HG02763 (cell line): ENCODE measurements around the gene ADAMTS17.

Source experiments
- ATAC-seq: cut with Tn5 transposase; IDR thresholded peaks from one replicate; pipeline ENCODE4 v1.9.1; 2021; ENCODE audit warnings: mild to moderate bottlenecking, moderate library complexity; ENCODE audit not compliant: unreplicated experiment

ADAMTS17 gene

GRCh38 chr15:100037901-100038300 lies 303.9 kb downstream of the ADAMTS17 start:
- no peak for ATAC-seq

- no peak for ATAC-seq
These were observed 305.8 kb downstream of the ADAMTS17 start for GRCh38 chr15:100036015-100036414.

GRCh38 chr15:100034191-100034590 lies 307.6 kb downstream of the ADAMTS17 start:
- no peak for ATAC-seq

GRCh38 chr15:100033140-100033857 lies 308.5 kb downstream of the ADAMTS17 start:
- ATAC-seq = no peak

- ATAC-seq = no peak
These were observed 309.3 kb downstream of the ADAMTS17 start for GRCh38 chr15:100032358-100033085.

- no peak for ATAC-seq
These were observed 310.0 kb downstream of the ADAMTS17 start for GRCh38 chr15:100031665-100032357.

- no peak for ATAC-seq
These were observed 311.1 kb downstream of the ADAMTS17 start for GRCh38 chr15:100030586-100031229.

GRCh38 chr15:100029868-100030479 lies 311.8 kb downstream of the ADAMTS17 start:
- ATAC-seq = no peak

GRCh38 chr15:100029045-100029444 lies 312.7 kb downstream of the ADAMTS17 start:
- ATAC-seq = no peak

- ATAC-seq = no peak
These were observed 315.7 kb downstream of the ADAMTS17 start for GRCh38 chr15:100026041-100026440.

GRCh38 chr15:100022806-100023205 lies 319.0 kb downstream of the ADAMTS17 start:
- no peak for ATAC-seq

- no peak for ATAC-seq
These were observed 319.4 kb downstream of the ADAMTS17 start for GRCh38 chr15:100022391-100022790.

GRCh38 chr15:100021653-100022052 lies 320.1 kb downstream of the ADAMTS17 start:
- no peak for ATAC-seq

GRCh38 chr15:100020614-100021013 lies 321.2 kb downstream of the ADAMTS17 start:
- no peak for ATAC-seq

GRCh38 chr15:100020189-100020588 lies 321.6 kb downstream of the ADAMTS17 start:
- ATAC-seq = no peak

GRCh38 chr15:100019601-100020000 lies 322.2 kb downstream of the ADAMTS17 start:
- ATAC-seq = no peak

GRCh38 chr15:100018191-100018590 lies 323.6 kb downstream of the ADAMTS17 start:
- no peak for ATAC-seq

GRCh38 chr15:100017140-100017539 lies 324.6 kb downstream of the ADAMTS17 start:
- no peak for ATAC-seq

- ATAC-seq = no peak
These were observed 325.1 kb downstream of the ADAMTS17 start for GRCh38 chr15:100016632-100017031.

GRCh38 chr15:100011235-100011634 lies 330.5 kb downstream of the ADAMTS17 start:
- no peak for ATAC-seq

GRCh38 chr15:100009372-100009771 lies 332.4 kb downstream of the ADAMTS17 start:
- ATAC-seq = no peak
